GM11168 (cell line): Measurements from ENCODE around the gene ERGIC3.

Experiments used
- in situ Hi-C: fragments of 300-500 bp; cut with MboI; formaldehyde crosslinking; loops from one replicate; pipeline ENCODE4 v1.12.0; 2022; ENCODE audit warnings: low sequenced_read_pairs; ENCODE audit not compliant: unreplicated experiment

The ERGIC3 gene

DNA sequence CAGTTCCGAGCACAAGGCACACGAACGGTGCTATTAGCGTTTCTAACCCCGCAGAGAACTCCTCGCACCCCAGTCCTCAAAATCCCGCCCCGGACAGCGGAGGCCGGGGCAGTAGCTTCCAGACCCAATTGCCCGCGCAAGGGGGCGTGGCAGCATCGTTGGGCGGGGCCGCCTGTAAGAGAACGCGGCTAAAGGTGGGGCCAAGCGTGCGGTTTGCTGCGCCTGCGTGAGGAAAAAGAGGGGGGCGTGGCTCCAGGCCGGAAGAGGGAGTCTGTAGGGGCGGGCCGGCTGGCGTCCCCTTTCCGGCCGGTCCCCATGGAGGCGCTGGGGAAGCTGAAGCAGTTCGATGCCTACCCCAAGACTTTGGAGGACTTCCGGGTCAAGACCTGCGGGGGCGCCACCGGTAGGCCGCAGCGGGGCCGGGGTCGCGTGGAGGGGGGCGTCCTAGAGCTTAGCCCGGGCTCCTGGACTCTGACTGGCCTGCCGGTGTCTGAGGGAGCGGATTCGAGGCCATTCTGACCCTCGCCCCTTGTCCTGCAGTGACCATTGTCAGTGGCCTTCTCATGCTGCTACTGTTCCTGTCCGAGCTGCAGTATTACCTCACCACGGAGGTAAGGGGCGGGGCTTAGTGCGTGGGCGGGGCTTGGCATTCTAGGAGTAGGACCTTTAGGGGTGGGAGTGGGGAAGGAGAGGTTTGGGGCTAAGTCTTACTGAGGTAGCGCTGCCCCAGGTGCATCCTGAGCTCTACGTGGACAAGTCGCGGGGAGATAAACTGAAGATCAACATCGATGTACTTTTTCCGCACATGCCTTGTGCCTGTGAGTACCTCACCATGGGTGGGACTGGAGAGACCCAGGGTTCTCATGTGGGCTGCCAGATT lies at the start of gene ERGIC3:
TSS of gene ERGIC3 (plus strand) at position 296 of the 880 bp plus-strand sequence. CDS start at position 316, 20 bp downstream.
- in situ Hi-C loops, result no loop called here

DNA sequence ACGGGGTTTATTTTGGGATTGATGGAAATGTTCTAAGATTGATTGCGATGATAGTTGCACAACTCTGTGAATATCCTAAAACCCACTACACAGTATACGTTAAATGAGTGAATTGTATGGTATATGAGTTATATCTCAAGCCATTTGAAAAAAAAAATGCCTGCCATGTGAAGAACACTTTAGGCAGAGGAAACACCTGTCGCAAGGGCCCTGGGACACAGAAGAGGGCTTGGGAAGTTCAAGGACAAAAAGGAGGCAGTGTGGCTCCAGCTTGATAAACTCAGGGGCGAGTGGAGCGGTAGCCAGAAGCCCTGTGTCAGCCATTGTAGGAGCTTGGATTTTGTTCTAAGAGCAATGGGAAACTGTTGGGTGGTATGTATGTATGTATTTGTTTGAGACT lies 49.5 kb upstream of the ERGIC3 start:
- in situ Hi-C loops, result no loop called here

DNA sequence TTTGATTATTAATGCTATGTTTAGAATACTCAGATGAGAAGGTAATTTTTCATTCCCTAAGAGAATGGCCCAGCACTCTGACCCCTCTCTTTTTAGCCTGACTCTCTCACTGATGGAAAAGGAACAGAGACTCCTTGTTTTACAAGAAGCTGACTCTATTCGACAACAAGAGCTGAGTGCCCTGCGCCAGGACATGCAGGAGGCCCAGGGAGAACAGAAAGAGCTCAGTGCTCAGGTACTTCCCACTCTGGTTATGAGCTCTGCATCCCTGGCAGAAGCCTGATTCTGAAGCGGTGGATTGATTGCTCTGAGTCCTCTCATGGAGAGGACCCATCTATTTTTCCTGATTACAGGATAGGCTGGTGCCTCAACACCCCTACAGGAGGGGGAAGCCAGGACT lies 45.4 kb upstream of the ERGIC3 start:
- in situ Hi-C loops, result no loop called here

GRCh38 chr20:35497320-35497719 lies 44.6 kb upstream of the ERGIC3 start:
- in situ Hi-C loops, result no loop called here

DNA sequence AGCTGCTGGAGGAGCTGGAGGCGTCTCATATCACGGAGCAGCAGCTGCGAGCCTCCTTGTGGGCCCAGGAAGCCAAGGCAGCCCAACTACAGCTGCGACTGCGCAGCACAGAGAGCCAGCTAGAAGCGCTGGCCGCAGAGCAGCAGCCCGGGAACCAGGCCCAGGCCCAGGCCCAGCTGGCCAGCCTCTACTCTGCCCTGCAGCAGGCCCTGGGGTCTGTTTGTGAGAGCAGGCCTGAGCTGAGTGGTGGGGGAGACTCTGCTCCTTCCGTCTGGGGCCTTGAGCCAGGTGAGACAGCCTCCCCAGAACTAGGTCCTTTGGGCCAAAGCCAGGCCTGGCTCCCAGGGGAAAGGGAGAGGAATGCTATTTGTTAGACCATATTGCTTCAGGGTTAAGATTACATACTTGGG lies 44.1 kb upstream of the ERGIC3 start:
- in situ Hi-C loops, result no loop called here

GRCh38 chr20:35499271-35499670 lies 42.6 kb upstream of the ERGIC3 start:
- in situ Hi-C loops, result no loop called here

DNA sequence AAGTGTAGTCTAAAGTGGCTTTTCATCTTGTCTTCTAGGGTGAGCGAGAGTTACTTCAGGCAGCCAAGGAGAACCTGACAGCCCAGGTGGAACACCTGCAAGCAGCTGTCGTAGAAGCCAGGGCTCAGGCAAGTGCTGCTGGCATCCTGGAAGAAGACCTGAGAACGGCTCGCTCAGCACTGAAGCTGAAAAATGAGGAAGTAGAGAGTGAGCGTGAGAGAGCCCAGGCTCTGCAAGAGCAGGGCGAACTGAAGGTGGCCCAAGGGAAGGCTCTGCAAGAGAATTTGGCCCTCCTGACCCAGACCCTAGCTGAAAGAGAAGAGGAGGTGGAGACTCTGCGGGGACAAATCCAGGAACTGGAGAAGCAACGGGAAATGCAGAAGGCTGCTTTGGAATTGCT lies 39.5 kb upstream of the ERGIC3 start:
- in situ Hi-C loops, result no loop called here

DNA sequence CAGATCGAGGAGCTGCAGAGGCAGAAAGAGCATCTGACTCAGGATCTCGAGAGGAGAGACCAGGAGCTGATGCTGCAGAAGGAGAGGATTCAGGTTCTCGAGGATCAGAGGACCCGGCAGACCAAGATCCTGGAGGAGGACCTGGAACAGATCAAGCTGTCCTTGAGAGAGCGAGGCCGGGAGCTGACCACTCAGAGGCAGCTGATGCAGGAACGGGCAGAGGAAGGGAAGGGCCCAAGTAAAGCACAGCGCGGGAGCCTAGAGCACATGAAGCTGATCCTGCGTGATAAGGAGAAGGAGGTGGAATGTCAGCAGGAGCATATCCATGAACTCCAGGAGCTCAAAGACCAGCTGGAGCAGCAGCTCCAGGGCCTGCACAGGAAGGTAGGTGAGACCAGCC lies 38.6 kb upstream of the ERGIC3 start:
- in situ Hi-C loops, result no loop called here

DNA sequence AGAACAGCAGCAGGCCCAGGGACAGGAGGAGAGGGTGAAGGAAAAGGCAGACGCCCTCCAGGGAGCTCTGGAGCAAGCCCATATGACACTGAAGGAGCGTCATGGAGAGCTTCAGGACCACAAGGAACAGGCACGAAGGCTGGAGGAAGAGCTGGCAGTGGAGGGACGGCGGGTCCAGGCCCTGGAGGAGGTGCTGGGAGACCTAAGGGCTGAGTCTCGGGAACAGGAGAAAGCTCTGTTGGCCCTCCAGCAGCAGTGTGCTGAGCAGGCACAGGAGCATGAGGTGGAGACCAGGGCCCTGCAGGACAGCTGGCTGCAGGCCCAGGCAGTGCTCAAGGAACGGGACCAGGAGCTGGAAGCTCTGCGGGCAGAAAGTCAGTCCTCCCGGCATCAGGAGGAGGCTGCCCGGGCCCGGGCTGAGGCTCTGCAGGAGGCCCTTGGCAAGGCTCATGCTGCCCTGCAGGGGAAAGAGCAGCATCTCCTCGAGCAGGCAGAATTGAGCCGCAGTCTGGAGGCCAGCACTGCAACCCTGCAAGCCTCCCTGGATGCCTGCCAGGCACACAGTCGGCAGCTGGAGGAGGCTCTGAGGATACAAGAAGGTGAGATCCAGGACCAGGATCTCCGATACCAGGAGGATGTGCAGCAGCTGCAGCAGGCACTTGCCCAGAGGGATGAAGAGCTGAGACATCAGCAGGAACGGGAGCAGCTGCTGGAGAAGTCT lies 37.9 kb upstream of the ERGIC3 start:
- in situ Hi-C loops, result no loop called here

DNA sequence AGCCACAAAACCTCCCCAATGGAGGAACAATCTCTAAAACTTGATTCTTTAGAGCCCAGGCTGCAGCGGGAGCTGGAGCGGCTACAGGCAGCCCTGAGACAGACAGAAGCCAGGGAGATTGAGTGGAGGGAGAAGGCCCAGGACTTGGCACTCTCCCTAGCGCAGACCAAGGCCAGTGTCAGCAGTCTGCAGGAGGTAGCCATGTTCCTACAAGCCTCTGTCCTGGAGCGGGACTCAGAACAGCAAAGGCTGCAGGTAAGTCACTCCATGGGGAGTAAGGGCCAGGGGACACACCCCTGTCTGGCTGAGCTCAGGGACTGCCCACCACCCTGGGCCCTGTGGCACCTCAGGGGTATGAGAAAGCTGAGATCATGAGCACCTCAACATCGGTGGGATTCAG lies 37.1 kb upstream of the ERGIC3 start:
- in situ Hi-C loops, result no loop called here

DNA sequence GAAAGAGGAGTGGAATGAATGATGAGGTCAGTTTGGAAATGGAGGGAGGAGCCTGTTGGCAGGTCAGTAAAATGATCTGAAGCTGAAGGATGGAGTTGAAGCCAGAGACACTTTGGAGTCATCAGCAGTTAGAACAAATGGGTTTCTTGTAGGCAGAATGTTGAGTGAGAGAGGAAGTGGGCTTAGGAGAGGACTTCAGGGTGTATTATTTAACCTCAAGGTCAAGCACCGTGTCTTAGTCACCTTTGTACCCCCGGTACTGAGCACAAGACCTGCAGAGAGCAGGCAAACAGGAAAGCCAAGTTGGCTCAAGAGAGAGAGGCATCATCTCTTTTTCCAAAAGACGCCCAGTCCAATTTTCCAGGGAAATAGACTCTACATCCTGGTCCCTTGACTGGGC lies 35.7 kb upstream of the ERGIC3 start:
- in situ Hi-C loops, result no loop called here

DNA sequence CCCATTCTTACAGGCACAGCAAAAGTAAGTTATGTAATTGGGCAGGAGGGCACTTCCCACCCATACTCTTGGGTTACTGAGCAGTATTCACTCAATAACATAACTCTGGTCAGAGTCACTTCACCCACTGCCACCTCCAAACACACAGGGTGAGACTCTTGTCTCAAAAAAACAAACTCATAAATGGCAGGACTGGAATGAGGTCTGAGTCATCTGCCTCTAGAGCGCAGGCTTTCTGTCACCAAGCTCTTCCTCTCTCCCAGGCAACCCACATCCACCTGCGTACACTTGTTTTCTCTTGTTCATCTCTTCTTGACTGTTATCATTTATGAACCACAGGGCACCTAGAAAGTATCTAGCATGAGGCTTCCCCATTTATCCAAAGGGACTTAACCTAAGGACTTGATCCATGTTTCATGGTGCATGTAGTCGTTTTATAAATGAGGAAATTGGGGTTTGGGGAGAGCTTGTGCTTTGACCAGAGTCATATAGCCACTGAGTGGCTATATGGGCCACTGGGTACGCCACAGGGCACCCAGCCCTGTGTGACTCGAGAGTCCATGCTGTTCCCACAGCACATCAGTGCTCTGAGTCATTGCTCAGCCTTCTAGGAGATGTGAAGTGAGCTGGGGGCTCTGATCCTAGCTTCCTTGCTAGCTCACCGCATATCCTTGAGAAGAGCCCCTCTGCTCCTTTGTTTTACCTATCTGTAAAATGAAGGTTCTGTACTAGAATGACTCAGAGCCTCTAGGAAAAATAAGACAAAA lies 34.8 kb upstream of the ERGIC3 start:
- in situ Hi-C loops, result no loop called here

DNA sequence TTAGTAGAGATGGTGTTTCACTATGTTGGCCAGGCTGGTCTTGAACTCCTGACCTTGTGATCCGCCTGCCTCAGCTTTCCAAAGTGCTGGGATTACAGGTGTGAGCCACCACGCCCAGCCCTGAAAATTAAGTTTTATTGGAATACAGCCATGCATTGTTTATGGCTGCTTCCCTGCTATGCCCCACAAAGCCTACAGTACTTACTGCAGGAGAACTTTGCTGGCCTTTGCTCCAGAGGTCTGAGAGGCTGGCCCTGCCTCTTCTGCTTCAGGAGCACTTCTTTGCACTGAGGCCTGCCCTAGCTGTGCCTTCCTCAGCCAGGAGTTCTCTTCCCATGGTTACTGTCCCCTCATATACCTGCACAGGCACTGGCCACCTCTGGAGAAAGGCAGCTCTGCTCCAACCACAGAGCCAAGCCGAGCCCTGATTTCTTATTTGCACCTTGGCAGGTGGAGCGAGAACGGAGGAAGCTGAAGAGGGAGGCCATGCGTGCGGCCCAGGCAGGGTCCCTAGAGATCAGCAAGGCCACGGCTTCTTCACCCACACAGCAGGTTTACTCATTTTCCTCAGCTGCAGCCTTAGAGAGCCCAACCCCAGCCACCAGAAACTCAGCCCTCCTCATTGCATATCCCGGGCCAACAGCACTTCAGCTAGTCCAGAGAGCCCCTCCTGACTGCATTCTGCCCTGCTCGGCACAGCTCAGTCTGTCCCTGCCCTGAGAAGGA lies 33.2 kb upstream of the ERGIC3 start:
- in situ Hi-C loops, result no loop called here

DNA sequence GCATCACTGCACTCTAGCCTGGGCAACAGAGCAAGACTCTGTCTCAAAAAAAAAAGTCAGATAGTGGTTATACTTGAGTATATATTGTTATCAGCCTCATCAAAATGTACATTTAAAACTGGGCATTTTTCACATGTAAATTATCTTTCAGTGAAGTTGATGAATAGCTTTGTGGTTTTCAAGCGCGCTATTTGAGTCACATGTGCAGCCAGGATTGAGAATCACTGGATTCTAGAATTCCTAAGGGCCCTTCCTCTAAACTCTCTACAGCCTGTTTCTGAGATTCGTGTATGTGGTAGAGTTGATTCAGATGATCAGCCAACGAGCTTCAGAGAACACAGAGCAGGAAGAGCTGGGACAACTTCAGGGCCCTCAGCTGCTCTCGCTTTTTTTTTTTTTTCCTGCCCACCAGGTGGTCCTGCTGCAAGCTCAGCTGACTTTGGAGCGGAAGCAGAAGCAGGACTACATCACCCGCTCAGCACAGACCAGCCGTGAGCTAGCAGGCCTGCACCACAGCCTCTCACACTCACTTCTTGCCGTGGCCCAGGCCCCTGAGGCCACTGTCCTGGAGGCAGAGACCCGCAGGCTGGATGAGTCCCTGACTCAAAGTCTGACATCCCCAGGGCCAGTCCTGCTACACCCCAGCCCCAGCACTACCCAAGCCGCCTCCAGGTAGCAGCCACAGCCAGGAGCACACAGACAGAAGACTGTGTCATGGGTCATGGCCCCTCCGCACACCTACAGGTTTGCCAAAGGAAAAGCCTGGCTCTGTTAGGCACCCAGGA lies 30.7 kb upstream of the ERGIC3 start:
- in situ Hi-C loops, result no loop called here

DNA sequence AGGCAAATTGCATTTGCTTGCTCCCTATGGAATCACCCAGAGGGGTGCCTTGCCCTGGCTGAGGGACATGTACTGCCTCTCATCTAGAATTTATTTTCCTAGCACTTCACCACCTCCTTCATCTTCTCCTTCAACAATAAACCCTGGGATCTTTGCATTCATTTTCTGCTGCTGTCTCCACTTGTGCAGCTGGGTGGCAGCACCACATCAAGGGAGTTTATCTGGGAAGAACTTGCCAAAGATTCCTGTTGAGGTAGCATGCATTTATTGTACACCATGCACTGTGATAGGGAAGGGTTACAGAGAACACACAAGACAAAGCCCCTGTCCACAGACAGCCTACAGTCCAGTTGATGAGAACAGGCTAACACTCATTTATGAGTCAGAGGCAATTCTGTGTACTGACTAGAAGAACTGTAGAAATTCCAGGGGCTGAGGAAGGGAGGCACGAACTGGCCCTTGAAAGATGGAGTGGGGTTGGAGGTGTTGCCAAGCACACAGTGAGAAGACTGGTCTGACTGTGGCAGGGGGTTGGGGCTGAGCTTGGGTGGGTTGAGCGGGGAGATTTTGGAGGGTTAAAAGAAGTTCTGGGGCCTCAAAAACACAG lies 30.0 kb upstream of the ERGIC3 start:
- in situ Hi-C loops, result no loop called here

DNA sequence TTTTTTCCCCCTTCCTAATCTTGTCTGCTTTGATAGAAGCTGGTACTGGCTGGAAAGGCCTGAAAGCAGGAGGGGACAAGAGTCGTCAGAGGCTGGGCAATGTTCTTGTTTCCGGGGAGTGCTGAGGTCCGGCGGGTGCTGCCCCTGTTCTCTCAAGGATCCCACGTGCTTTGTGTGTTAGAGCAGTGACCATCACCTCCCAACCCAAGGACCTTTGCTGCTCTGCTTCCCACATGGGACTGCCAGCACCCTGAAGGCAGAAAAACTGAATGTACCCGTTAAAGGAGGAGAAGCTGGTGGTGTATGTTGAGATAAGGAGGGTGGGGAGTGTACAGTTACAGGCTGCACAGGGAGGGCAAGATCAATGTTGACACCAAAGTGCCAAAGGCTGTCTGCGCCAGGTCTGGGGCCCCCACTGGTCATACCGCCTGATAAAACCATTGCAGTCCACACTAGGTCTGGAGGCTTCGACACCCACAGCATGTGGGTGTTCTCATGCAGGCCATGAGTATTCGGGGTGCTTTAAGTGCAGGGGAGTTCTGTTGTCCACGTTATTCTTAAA lies 27.4 kb upstream of the ERGIC3 start:
- in situ Hi-C loops, result no loop called here

DNA sequence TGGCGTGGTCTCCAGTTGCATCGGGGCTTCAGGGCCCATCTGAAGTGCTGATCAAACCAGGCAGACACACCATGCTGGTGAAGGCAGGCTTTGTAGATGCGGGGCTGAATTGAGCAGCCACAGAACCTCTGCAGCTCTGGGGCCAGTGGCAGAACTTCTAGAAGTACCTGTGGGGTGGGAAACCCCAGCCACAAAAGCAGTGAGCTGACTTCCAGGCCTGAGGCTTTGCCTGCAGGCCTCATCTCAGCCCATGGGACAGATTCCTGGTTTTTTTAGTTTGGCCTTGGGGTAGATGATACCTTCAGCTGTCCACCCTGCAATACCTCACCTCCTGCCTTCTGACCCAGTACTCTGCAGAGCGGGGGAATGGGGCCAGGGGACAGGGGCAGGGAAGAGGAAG lies 26.5 kb upstream of the ERGIC3 start:
- in situ Hi-C loops, result no loop called here

DNA sequence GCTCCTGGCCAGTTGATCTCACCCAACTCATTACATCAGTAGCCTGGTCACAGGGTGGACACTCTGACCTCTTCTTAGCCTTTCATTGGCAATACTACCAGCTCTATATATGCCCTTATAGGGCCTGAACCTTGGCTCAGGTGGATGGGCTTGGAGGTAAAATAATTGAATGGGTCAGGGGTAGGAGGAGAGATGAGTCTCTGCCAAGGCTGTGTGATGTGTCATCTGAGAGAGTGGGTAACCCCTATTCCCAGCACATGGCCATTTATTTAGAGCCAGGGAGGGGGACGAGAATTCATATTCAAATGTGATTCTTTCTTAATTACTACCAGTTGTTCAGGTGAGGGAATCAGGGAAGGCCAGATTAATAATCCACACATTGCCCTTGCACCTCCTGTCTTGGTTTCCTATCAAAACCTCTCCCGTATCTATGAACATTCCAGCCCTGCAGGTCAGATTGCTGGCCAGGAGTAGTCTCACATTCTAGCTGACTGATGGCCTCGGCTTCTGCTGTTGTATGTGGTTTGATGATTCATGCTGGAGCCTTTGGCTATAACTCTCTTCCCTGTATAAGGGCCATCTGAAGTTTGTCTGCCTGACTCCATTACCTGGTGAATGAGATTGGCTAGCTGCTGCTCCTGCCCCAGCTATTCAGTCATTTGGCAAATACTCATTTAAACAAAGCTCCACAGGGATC lies 25.8 kb upstream of the ERGIC3 start:
- in situ Hi-C loops, result no loop called here
